GM12878 (cell line): ENCODE measurements around the gene OR1I1. TPM values are rescaled to one million over a fixed set of nuclear protein-coding genes. Genes with fewer than 3 reads are reported as not detected.

Source experiments
- ATAC-seq: fragments of 200-7000 bp; cut with Tn5 transposase; 3 replicates; pipeline ENCODE4 v1.9.1; 2020; ENCODE audit warnings: mild to moderate bottlenecking, moderate library complexity
- BruUV-seq: library from RNA; stranded (reverse); fragments of 400-500 nt; replicated peaks from 2 replicates; lab custom pipeline; 2021; lab: Mats Ljungman, UMichigan
- CTCF ChIA-PET: fragments of 300-600 bp; sonication (Branson Sonifier 250); formaldehyde crosslinking; extraction: SDS; loops from one replicate; lab custom pipeline; 2021; ENCODE audit warnings: inconsistent platforms; lab: Yijun Ruan, JAX
- POLR2A ChIA-PET: fragments of 350-600 bp; formaldehyde crosslinking; extraction: SDS; loops from one replicate; lab custom pipeline; 2021; ENCODE audit warnings: inconsistent platforms; lab: Charles Lee
- RAD21 ChIA-PET: fragments of 300-600 bp; sonication (Branson Sonifier 250); formaldehyde crosslinking; loops from one replicate; lab custom pipeline; 2023; ENCODE audit warnings: antibody characterized with exemption; ENCODE audit not compliant: unreplicated experiment; lab: Charles Lee
- SMC1A ChIA-PET: fragments of 300-600 bp; sonication (Branson Sonifier 250); formaldehyde crosslinking; loops from one replicate; lab custom pipeline; 2023; ENCODE audit not compliant: unreplicated experiment, uncharacterized antibody; lab: Charles Lee
- DNase-seq: peaks from one replicate; pipeline ENCODE4 v3.0.0-alpha.2; 2011; ENCODE audit warnings: low read depth, low spot score
- FAIRE-seq: peaks from 3 replicates; lab custom pipeline; 2011; peaks lifted over from hg19 to GRCh38; lab: Jason Lieb, UNC
- H2AFZ ChIP-seq: 2 replicates; pipeline ENCODE4 v1.6.0; 2011; ENCODE audit warnings: low read depth, low read length, control low read depth; ENCODE audit not compliant: control insufficient read depth
- H3K27ac ChIP-seq: 2 replicates; pipeline ENCODE4 v1.5.1; 2011; ENCODE audit warnings: control low read depth; ENCODE audit not compliant: control insufficient read depth, insufficient read depth
- H3K27me3 ChIP-seq, 2 experiments: replicated peaks in 1 of 2; 2 replicates each; pipeline versions ENCODE4 v1.6.0 to v1.6.1; 2011; ENCODE audit warnings: low read length in 1 of 2; ENCODE audit not compliant: control insufficient read depth in 2 of 2, insufficient read depth in 2 of 2
- H3K36me3 ChIP-seq, 2 experiments: 2 replicates each; pipeline ENCODE4 v1.5.1; 2011; ENCODE audit warnings: low read length in 1 of 2; ENCODE audit not compliant: control insufficient read depth in 2 of 2, insufficient read depth in 2 of 2
- H3K4me1 ChIP-seq: 2 replicates; pipeline ENCODE4 v1.6.1; 2011; ENCODE audit warnings: mild to moderate bottlenecking, low read length, moderate library complexity, mixed read lengths; ENCODE audit not compliant: control insufficient read depth, insufficient read depth
- H3K4me2 ChIP-seq: 2 replicates; pipeline ENCODE4 v1.6.0; 2011; ENCODE audit warnings: control low read depth; ENCODE audit not compliant: control insufficient read depth, insufficient read depth
- H3K4me3 ChIP-seq: fragments of 200-600 bp; sonication (generic); 2 replicates; pipeline ENCODE4 v1.5.1; 2016
- H3K79me2 ChIP-seq: 2 replicates; pipeline ENCODE4 v1.6.0; 2011; ENCODE audit warnings: low read length; ENCODE audit not compliant: control insufficient read depth, insufficient read depth
- H3K9ac ChIP-seq: 2 replicates; pipeline ENCODE4 v1.8.0; 2011; ENCODE audit warnings: low read length, control low read depth, mixed read lengths; ENCODE audit not compliant: control insufficient read depth, insufficient read depth
- H3K9me3 ChIP-seq: replicated peaks from 3 replicates; pipeline ENCODE4 v1.5.1; 2011; ENCODE audit warnings: mild to moderate bottlenecking, low read length; ENCODE audit not compliant: control insufficient read depth, insufficient read depth
- H4K20me1 ChIP-seq: 2 replicates; pipeline ENCODE4 v1.6.0; 2011; ENCODE audit not compliant: control insufficient read depth, insufficient read depth
- CEBPZ ChIP-seq: fragments of 150-350 bp; IDR thresholded peaks from 2 replicates; pipeline ENCODE4 v1.6.1; 2016; ENCODE audit warnings: low read depth, low read length
- WGBS: methylation state at CpG from one replicate; pipeline ENCODE4 v1.1.6; 2016; ENCODE audit warnings: low lambda C conversion rate; ENCODE audit not compliant: insufficient replicate concordance, insufficient coverage; ENCODE audit errors: missing lambda C conversion rate; 5-methylcytosine and 5-hydroxymethylcytosine counted together
- in situ Hi-C: fragments of 300-500 bp; cut with MboI; formaldehyde crosslinking; loops from 9 replicates; pipeline ENCODE4 v1.14.3; 2018; ENCODE audit warnings: mixed read lengths
- intact Hi-C: fragments of 100-400 bp; cut with micrococcal nuclease; formaldehyde crosslinking; loops from one replicate; pipeline ENCODE4 v1.14.2; 2022; ENCODE audit not compliant: unreplicated experiment
- polyA plus RNA-seq, 11 experiments: library from polyadenylated mRNA; depleted of rRNA in 4 of 11; unstranded in 6 of 11; stranded (reverse) in 5 of 11; fragments of >200 nt; fragmentation: Nextera tagmentation in 4 of 11; fragmentation: Illumina TruSeq in 1 of 11; extraction: Ambion mirVana in 4 of 11; extraction: Trizol in 1 of 11; gene quantifications; 1 replicate in 1 of 11; 2 replicates in 10 of 11; pipeline versions ENCODE4 v1.2.1 to v1.2.3, GENCODE V29; 2011 to 2016; ENCODE audit warnings: inconsistent platforms in 2 of 11, missing spikeins in 2 of 11, low read depth in 1 of 11
- total RNA-seq, 4 experiments: library from RNA; depleted of rRNA in 3 of 4; stranded (reverse); fragments of >200 nt in 3 of 4; fragmentation: Illumina TruSeq in 1 of 4; extraction: Trizol in 1 of 4; gene quantifications; 2 replicates each; pipeline versions ENCODE4 v1.2.1 to v1.2.3, GENCODE V29; 2013 to 2021

OR1I1 gene
- total and polyA plus RNA-seq, 10 of the 15 experiments (the other 5 are each of a cell fraction or from before 2014, with no cell fraction given): not detected

GRCh38 chr19:15042003-15042402, 40.0 kb upstream of the OR1I1 start:
- WGBS: 0% methylated on average over 1 of the region's 1 CpG
- POLR2A ChIA-PET: no interaction called here
- no TSS peak for BruUV-seq

More at GRCh38 chr19:15042003-15042402, 40.0 kb upstream of the OR1I1 start:
- TF ChIP-seq CEBPZ: no peak
- Histone ChIP-seq H4K20me1 (no peaks in the 10 kb centered on the region), H3K4me2 (no peak overlapping the region), H3K9ac (no peak overlapping the region), H3K4me1 (no peaks in the 10 kb centered on the region), H3K36me3 (no peaks in the 10 kb centered on the region), H3K27ac (no peak overlapping the region), H3K27me3 (no peaks in the 10 kb centered on the region; a peak in 1 of 4 replicates), H2AFZ (no peak overlapping the region), H3K79me2 (no peaks in the 10 kb centered on the region), H3K9me3 (no peaks in the 10 kb centered on the region), H3K4me3 (no peak overlapping the region)
- in situ Hi-C loops: no loop called here
- ATAC-seq: no peak
- no peak for FAIRE-seq
- intact Hi-C loops: no loop called here
- no peak for DNase-seq
- SMC1A ChIA-PET: no interaction called here
- RAD21 ChIA-PET: no interaction called here
- CTCF ChIA-PET: no interaction called here
